Stimulated activated memory B cell treated with anti-CD40 and anti-IgM and Interleukin-4, amounts not matched to agents 10 μg/mL and 1 μg/mL and 100 μg/mL, for 72 hours (primary cell): Measurements from ENCODE around the gene ACTN4.
A peak's percentile ranks its signal among the peaks of the same experiment; 100 is the strongest.
"Not testable (repeated sequence)": the region's sequence is repeated elsewhere in the genome, so short reads cannot be mapped to it uniquely, and the experiment has no call there.

ENCODE experiments used
- ATAC-seq: fragments of 150-1000 bp; cut with Tn5 transposase; 2 replicates; pipeline ENCODE4 v1.10.0; 2021
- H3K27ac Mint-ChIP-seq: one replicate; pipeline ENCODE4 v1.8.0; 2022; ENCODE audit warnings: mild to moderate bottlenecking, mixed read lengths
- H3K27me3 Mint-ChIP-seq: one replicate; pipeline ENCODE4 v1.8.0; 2022; ENCODE audit warnings: mixed read lengths
- H3K36me3 Mint-ChIP-seq: one replicate; pipeline ENCODE4 v1.8.0; 2022; ENCODE audit warnings: mixed read lengths
- H3K4me1 Mint-ChIP-seq: one replicate; pipeline ENCODE4 v1.8.0; 2022; ENCODE audit warnings: mixed read lengths
- H3K4me3 Mint-ChIP-seq: one replicate; pipeline ENCODE4 v1.8.0; 2022; ENCODE audit warnings: mild to moderate bottlenecking, moderate library complexity, mixed read lengths
- H3K9me3 Mint-ChIP-seq: one replicate; pipeline ENCODE4 v1.8.0; 2022; ENCODE audit warnings: mixed read lengths

ACTN4 gene

DNA sequence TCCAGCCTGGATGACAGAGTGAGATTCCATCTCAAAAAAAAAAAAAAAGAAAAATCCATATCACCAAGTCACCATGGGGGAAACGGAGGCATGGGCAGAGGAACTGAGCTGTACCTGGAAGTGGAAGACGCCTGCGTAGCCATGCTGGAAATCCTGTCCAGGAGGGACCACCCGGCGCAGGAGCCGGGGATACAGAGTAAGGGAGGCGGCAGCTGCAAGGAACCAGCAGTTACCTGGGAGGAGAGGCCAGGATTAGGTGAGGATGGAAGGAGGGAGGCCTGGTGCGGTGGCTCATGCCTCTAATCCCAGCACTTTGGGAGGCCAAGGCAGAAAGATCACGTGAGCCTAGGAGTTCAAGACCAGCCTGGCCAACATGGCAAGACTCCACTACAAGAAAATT lies 94.8 kb downstream of the ACTN4 start:
- Mint-ChIP-seq H3K4me3 (no peak overlapping the region), H3K27me3 (no peaks in the 10 kb centered on the region), H3K4me1 (peaks cover 16% of the 10 kb centered on the region), H3K27ac (peak overlapping the region; percentile 31), H3K36me3 (no peaks in the 10 kb centered on the region), H3K9me3 (no peaks in the 10 kb centered on the region)
- ATAC-seq = no peak

DNA sequence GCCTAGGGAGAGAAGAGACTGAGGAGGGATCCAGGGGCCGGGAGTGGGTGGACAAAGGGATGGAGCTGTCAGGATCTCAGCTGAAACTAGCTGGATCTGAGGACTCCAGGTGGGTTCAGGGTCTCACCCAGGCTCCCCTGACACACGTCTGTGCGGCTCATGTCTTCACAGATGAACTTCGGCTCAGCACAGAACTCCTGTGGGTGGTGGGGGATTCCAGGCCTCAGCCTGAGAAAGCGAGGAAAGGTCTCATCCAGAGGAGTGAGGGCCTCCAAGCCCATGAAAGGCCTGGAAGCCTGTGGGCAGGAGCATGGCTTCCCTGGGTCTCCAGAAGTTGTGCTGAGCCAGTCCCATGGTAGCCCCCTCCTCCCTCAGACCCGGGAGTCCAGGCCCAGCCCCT lies 95.5 kb downstream of the ACTN4 start:
- Mint-ChIP-seq H3K36me3 (no peaks in the 10 kb centered on the region), H3K27ac (no peak overlapping the region), H3K4me1 (peaks cover 11% of the 10 kb centered on the region), H3K27me3 (no peaks in the 10 kb centered on the region), H3K9me3 (no peaks in the 10 kb centered on the region), H3K4me3 (no peak overlapping the region)
- ATAC-seq = no peak

DNA sequence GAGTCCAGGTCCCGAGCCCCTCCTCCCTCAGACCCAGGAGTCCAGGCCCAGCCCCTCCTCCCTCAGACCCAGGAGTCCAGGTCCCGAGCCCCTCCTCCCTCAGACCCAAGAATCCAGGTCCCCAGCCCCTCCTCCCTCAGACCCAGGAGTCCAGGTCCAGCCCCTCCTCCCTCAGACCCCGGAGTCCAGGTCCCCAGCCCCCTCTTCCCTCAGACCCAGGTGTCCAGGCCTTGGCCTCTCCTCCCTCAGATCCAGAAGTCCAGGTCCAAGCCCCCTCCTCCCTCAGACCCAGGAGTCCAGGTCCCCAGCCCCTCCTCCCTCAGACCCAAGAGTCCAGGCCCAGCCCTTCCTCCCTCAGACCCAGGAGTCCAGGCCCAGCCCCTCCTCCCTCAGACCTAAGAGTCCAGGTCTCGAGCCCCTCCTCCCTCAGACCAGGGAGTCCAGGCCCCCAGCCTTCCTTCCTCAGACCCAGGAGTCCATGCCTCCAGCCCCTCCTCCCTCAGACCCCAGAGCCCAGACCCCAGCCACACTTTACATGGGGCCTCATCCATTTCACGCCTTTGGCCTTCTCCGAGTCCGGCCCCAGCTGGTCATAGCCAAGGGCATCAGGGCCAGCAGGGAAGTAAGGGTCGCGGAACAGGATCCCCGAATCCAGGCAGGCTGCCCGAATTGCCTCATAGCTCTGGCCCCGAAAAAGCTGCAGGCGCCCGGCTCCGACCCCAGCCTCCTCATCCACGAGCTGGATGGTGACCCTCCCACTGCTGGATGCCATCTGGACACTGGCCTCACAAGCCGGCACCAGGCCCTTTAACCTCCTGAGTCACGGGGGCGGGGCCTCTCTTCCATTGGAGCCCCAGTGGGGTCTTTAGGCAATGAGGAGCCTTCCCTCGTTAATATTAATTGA lies 96.2 kb downstream of the ACTN4 start:
- Mint-ChIP-seq H3K4me1 (peaks cover 9% of the 10 kb centered on the region), H3K27ac (no peak overlapping the region), H3K9me3 (no peaks in the 10 kb centered on the region), H3K36me3 (no peaks in the 10 kb centered on the region), H3K27me3 (no peaks in the 10 kb centered on the region), H3K4me3 (no peak overlapping the region)
- ATAC-seq = no peak

DNA sequence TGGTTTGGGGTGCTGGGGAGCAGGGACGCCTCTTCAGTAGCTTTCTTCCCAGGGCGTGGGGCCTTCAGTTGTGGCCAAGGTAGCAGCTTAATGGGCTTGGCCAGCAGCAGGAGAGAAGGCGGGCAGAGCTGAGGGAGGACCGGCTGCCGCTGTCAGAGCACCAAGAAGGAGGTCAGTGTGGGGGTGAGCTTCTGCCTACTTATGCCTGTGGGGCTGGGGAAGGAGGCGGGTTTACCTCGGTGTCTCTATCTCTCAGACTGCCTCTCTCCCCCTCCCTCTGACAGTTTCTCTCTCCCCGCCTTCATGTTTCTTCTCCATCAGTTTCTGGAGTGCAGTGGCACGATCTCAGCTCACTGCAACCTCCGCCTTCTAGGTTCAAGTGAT lies 96.8 kb downstream of the ACTN4 start, which contains the start of gene CAPN12:
CAPN12 (minus strand) TSS at position 177 of the 384 bp plus-strand sequence. CDS start 309 bp downstream, outside the sequence.
- no peak for ATAC-seq
- H3K27me3 Mint-ChIP-seq = no peaks in the 10 kb centered on the region
- peaks cover 4% of the 10 kb centered on the region for H3K4me1 Mint-ChIP-seq
- H3K4me3 Mint-ChIP-seq = no peak within 1 kb of the TSS
- H3K27ac Mint-ChIP-seq = no peak within 1 kb of the TSS
- no peaks in the 10 kb centered on the region for H3K9me3 Mint-ChIP-seq
- no peaks in the 10 kb centered on the region for H3K36me3 Mint-ChIP-seq

DNA sequence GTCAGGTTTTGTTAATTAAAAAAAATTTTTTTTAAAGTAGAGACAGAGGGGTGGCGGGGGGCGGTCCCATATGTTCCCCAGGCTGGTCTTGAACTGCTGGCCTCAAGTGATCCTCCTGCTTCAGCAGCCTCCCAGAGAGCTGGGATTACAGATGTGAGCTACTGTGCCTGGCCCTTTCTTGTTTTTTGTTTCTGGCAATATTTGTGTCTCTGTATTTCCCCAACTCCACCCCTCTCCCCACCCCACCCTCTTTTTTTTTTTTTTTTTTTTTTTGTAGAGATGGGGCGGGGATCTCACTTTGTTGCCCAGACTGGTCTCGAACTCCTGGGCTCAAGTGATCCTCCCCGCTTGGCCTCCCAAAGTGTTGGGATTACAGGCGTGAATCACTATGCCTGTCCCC lies 97.4 kb downstream of the ACTN4 start:
- H3K4me1 Mint-ChIP-seq = no peaks in the 10 kb centered on the region
- no peak overlapping the region for H3K27ac Mint-ChIP-seq
- no peaks in the 10 kb centered on the region for H3K27me3 Mint-ChIP-seq
- no peaks in the 10 kb centered on the region for H3K36me3 Mint-ChIP-seq
- no peak for ATAC-seq
- H3K9me3 Mint-ChIP-seq = no peaks in the 10 kb centered on the region
- H3K4me3 Mint-ChIP-seq = no peak overlapping the region

DNA sequence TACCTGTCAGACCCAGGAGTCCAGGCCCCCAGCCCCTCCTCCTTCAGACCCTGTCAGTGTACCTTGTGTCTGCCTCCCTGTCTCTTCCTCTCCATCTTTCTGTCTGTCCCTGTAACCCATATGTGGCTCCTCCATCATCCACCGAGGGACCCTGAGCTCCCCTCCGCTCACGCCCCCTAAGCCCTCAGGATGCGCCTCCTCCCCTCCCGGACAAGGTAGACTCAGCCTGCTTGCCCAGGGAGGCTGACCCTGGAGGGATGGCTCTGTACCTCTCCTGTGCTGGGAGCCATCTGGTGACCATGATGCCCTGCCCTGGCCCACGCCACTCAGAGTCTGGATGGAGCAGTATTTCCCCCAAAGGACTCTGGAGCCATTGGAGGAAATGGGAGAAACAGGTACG lies 97.9 kb downstream of the ACTN4 start:
- no peaks in the 10 kb centered on the region for H3K4me1 Mint-ChIP-seq
- H3K27ac Mint-ChIP-seq = no peak overlapping the region
- no peaks in the 10 kb centered on the region for H3K9me3 Mint-ChIP-seq
- no peaks in the 10 kb centered on the region for H3K36me3 Mint-ChIP-seq
- peaks cover 2% of the 10 kb centered on the region for H3K27me3 Mint-ChIP-seq
- no peak overlapping the region for H3K4me3 Mint-ChIP-seq
- ATAC-seq = no peak

DNA sequence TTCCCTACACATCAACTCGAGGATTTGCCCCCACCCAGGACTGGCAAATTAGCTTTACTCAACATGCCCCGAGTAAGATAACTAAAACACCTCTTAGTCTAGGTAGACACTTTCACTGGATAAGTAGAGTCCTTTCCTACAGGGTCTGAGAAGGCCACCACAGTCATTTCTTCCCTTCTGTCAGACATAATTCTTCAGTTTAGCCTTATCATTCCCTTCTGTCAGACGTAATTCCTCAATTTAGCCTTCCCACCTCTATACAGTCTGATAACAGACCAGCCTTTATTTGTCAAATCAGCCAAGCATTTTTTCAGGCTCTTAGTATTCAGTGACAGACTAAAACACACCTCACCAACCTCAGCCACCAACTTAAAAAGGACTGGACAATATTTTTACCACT lies 106.3 kb downstream of the ACTN4 start:
- H3K4me3 Mint-ChIP-seq, H3K27ac Mint-ChIP-seq, H3K9me3 Mint-ChIP-seq, H3K36me3 Mint-ChIP-seq, H3K4me1 Mint-ChIP-seq, ATAC-seq: not testable (repeated sequence)
- H3K27me3 Mint-ChIP-seq = peaks cover 14% of the 10 kb centered on the region

DNA sequence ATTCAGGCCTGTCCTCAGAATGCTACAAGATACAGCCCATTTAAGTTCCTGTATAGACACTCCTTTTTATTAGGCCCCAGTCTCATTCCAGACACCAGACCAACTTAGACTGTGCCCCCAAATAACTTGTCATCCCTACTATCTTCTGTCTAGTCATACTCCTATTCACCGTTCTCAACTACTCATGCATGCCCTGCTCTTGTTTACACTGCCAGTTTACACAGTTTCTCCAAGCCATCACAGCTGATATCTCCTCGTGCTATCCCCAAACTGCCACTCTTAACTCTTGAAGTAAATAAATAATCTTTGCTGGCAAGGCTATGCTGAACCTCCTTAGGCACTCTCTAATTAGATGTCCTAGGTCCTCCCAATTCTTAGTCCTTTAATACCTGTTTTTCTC lies 106.7 kb downstream of the ACTN4 start:
- H3K36me3 Mint-ChIP-seq, ATAC-seq, H3K4me1 Mint-ChIP-seq, H3K27ac Mint-ChIP-seq, H3K9me3 Mint-ChIP-seq, H3K4me3 Mint-ChIP-seq: not testable (repeated sequence)
- H3K27me3 Mint-ChIP-seq = peaks cover 14% of the 10 kb centered on the region

DNA sequence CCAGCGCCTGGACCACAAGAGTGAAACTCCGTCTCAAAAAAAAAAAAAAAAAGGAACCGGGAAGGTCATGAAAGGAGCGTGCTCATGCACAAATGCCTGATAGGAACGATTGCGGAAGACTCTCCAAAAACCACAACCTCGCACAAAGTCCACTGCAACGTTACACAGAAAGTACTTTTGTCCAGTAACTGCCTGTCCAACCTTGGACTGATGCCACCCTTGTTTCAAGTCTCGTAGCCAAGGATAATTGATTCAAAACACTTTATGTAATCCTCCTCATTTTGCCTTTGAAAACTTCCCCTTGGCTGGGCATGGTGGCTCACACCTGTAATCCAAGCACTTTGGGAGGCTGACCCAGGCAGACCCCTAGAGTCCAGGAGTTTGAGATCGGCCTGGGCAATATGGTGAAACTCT lies 112.1 kb downstream of the ACTN4 start:
- ATAC-seq = no peak
- no peaks in the 10 kb centered on the region for H3K36me3 Mint-ChIP-seq
- no peak overlapping the region for H3K4me3 Mint-ChIP-seq
- peaks cover 15% of the 10 kb centered on the region for H3K4me1 Mint-ChIP-seq
- no peak overlapping the region for H3K27ac Mint-ChIP-seq
- no peaks in the 10 kb centered on the region for H3K27me3 Mint-ChIP-seq
- no peaks in the 10 kb centered on the region for H3K9me3 Mint-ChIP-seq

DNA sequence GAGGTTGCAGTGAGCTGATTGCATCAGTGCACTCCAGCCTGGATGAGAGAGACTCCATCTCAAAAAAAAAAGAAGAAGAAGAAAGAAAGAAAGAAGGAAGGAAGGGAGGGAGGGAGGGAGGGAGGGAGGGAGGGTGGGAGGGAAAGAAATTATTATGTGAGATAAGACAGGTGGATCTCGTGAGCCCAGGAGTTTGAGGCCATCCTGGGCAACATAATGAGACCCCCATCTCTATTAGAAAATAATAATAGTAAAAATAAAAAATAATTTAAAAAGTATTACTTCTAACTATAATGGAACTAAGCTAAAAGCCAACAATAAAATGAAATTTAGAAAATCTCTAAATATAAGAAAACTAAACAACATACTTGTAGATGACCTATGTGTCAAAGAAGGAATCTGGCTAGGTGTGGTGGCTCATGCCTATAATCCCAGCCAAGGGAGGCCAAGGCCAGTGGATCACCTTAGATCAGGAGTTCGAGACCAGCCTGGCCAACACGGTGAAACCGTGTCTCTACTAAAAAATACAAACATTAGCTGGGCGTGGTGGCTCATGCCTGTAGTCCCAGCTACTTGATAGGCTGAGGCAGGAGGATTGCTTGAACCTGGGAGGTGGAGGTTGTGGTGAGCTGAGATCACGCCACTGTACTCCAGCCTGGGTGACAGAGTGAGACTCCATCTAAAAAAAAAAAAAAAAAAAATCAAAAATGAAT lies 113.5 kb downstream of the ACTN4 start:
- not testable (repeated sequence) for ATAC-seq, H3K27me3 Mint-ChIP-seq, H3K4me3 Mint-ChIP-seq, H3K9me3 Mint-ChIP-seq, H3K36me3 Mint-ChIP-seq
- Mint-ChIP-seq H3K4me1 (peaks cover 15% of the 10 kb centered on the region), H3K27ac (peak overlapping the region; percentile 39)

DNA sequence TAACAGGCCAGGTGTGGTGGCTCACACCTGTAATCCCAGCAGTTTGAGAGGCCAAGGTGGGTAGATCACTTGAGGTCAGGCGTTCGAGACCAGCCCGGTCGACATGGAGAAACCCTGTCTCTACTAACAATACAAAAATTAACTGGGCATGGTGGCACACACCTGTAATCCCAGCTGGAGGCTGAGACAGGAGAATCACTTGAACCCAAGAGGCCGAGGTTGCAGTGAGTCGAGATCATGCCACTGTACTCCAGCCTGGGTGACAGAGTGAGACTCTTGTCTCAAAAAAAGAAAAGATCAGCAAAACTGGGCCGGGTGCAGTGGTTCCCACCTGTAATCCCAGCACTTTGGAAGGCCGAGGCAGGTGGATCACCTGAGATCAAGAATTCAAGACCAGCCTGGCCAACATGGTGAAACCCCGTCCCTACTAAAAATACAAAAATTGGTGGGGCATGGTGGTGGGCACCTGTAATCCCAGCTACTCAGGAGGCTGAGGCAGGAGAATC lies 114.5 kb downstream of the ACTN4 start:
- H3K36me3 Mint-ChIP-seq, H3K4me3 Mint-ChIP-seq, H3K27me3 Mint-ChIP-seq, H3K9me3 Mint-ChIP-seq, H3K27ac Mint-ChIP-seq, ATAC-seq: not testable (repeated sequence)
- peaks cover 15% of the 10 kb centered on the region for H3K4me1 Mint-ChIP-seq

DNA sequence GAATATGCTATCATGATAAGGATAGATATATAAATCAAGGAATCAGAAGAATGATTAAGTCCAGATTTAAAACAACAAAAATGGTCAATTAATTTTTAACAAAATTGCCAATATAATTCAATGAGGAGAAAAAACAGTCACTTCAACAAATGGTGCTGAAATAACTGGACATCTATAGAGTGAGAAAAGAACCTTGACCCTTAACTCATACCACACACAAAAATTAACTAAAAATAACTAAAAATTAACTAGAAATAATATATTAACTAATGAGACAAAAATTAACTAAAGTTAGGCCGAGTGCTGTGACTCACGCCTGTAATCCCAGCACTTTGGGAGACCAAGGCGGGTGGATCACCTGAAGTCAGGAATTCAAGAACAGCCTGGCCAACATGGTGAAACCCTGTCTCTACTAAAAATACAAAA lies 116.4 kb downstream of the ACTN4 start:
- Mint-ChIP-seq H3K4me1 (peaks cover 15% of the 10 kb centered on the region), H3K27me3 (no peaks in the 10 kb centered on the region), H3K4me3 (no peak overlapping the region), H3K36me3 (no peaks in the 10 kb centered on the region), H3K9me3 (no peaks in the 10 kb centered on the region), H3K27ac (no peak overlapping the region)
- no peak for ATAC-seq

DNA sequence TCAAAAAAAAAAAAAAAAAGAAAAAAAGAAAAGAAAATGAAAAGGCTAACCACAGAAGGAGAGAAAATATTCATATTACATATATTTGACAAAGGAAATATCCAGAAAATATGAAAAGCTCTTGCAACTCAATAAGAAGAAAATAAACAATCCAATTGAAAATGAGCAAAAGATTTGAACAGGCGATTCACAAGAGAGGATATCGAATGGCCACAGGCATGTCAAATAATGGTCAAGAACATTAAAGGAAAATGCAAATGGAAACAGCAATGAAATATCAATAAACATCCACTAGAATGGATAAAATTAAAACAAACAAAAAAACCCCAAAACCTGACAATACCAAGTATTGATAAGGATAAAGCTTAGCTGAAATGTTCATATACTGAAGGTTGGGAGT lies 117.8 kb downstream of the ACTN4 start:
- no peaks in the 10 kb centered on the region for H3K36me3 Mint-ChIP-seq
- no peaks in the 10 kb centered on the region for H3K9me3 Mint-ChIP-seq
- H3K27me3 Mint-ChIP-seq = no peaks in the 10 kb centered on the region
- peaks cover 21% of the 10 kb centered on the region for H3K4me1 Mint-ChIP-seq
- no peak overlapping the region for H3K27ac Mint-ChIP-seq
- no peak for ATAC-seq
- H3K4me3 Mint-ChIP-seq = no peak overlapping the region

DNA sequence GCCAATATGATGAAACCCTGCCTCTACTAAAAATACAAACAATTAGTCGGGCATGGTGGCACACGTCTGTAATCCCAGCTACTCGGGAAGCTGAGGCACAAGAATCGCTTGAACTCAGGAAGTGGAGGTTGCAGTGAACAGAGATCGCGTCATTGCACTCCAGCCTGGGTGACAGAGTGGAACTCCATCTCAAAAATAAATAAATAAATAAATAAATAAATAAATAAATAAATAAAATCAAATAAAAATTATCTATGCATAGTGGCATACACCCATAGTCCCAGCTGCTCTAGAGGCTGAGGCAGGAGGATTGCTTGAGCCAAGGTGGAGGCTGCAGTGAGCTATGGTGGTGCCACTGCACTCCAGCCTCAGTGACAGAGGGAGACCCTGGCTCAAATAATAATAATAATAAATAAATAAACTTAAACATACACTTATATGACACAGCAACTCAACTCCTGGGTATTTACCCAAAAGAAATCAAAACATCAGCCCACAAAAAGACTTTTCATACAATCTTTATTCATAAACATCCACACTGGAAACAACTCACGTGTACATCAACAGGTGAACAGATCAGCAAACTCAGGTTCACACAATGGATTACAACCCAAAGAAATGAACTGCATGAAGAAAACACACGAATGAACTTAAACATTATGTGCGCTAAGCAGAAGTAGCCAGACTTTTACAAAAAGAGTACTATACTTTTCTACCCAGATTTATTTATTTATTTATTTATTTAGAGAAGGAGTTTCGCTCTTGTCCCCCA lies 119.0 kb downstream of the ACTN4 start:
- ATAC-seq = no peak
- no peaks in the 10 kb centered on the region for H3K27me3 Mint-ChIP-seq
- H3K27ac Mint-ChIP-seq = no peak overlapping the region
- peaks cover 16% of the 10 kb centered on the region for H3K4me1 Mint-ChIP-seq
- no peaks in the 10 kb centered on the region for H3K36me3 Mint-ChIP-seq
- H3K4me3 Mint-ChIP-seq = no peak overlapping the region
- no peaks in the 10 kb centered on the region for H3K9me3 Mint-ChIP-seq

DNA sequence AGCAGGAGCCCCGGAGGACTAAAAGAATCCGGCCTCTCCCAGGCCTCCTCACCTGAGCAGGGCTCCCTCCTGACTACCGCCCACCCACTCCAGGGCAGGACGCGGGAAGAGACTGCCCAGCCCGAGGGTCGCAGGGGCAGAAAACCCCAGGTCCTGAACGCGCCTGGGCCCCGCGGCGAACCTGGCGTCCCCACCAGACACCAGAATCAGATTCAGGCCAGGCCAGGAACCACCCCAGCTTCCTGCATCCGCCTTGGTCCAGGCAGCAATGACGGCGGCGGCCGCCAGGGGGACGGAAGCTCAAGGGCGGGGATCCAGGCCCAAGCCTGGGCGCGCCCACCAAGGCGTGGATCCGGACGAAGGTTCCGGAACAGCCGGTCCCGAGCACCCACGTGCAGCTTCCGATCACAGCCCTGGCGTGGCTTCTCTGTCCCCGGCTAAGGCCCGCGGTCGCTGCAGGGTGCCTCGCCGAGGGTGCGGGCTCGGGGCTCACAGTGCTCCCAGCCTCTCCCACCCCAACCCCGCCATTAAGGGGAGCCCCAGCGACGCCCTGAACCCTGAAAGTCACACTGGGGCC lies 122.3 kb downstream of the ACTN4 start:
- H3K36me3 Mint-ChIP-seq = no peaks in the 10 kb centered on the region
- peak; percentile 91 for ATAC-seq
- no peaks in the 10 kb centered on the region for H3K9me3 Mint-ChIP-seq
- peak overlapping the region; percentile 88 for H3K27ac Mint-ChIP-seq
- H3K4me1 Mint-ChIP-seq = peaks cover 6% of the 10 kb centered on the region
- H3K27me3 Mint-ChIP-seq = no peaks in the 10 kb centered on the region
- H3K4me3 Mint-ChIP-seq = peak overlapping the region; percentile 72
